Immature natural killer cell (primary cell): ENCODE results near the gene ERCC6. TPM values are rescaled to one million over a fixed set of nuclear protein-coding genes. Genes with fewer than 3 reads are reported as not detected.

Experiments
- DNase-seq, 3 donors: peaks; one replicate each; pipeline ENCODE4 v3.0.0; 2022; ENCODE audit warnings: mixed read lengths in 1 of 3
- H3K27ac Mint-ChIP-seq, 6 donors: one replicate each; pipeline ENCODE4 v1.8.0; 2020; ENCODE audit warnings: mixed read lengths in 6 of 6, mild to moderate bottlenecking in 5 of 6, inconsistent platforms in 4 of 6, moderate library complexity in 3 of 6
- H3K27me3 Mint-ChIP-seq, 3 donors: one replicate each; pipeline ENCODE4 v1.8.0; 2020 to 2021; ENCODE audit warnings: low read depth in 3 of 3, mild to moderate bottlenecking in 3 of 3, mixed read lengths in 3 of 3, moderate library complexity in 3 of 3, inconsistent platforms in 1 of 3
- H3K36me3 Mint-ChIP-seq, 3 donors: one replicate each; pipeline ENCODE4 v1.8.0; 2020; ENCODE audit warnings: mixed read lengths in 3 of 3, inconsistent platforms in 2 of 3, mild to moderate bottlenecking in 2 of 3
- H3K4me1 Mint-ChIP-seq, 2 donors: one replicate each; pipeline ENCODE4 v1.8.0; 2020; ENCODE audit warnings: inconsistent platforms in 2 of 2, mild to moderate bottlenecking in 2 of 2, mixed read lengths in 2 of 2, moderate library complexity in 1 of 2
- H3K4me3 Mint-ChIP-seq, 5 donors: one replicate each; pipeline ENCODE4 v1.8.0; 2020; ENCODE audit warnings: mild to moderate bottlenecking in 5 of 5, mixed read lengths in 5 of 5, inconsistent platforms in 3 of 5, moderate library complexity in 3 of 5
- H3K9me3 Mint-ChIP-seq, 6 donors: one replicate each; pipeline ENCODE4 v1.8.0; 2020; ENCODE audit warnings: mild to moderate bottlenecking in 6 of 6, mixed read lengths in 6 of 6, inconsistent platforms in 4 of 6, moderate library complexity in 3 of 6
- polyA plus RNA-seq, 3 donors: library from polyadenylated mRNA; unstranded; fragments of 300-500 nt; fragmentation: Illumina TruSeq; gene quantifications; one replicate each; pipeline ENCODE4 v1.2.3, GENCODE V29; 2021

The ERCC6 gene
- polyA plus RNA-seq, 3 donors from 2014 or later = 5.2 to 14.6 (median 9.1) TPM

GRCh38 chr10:49564461-49565009 is 25.6 kb upstream of the ERCC6 start:
- DNase-seq = no peak
- H3K36me3 Mint-ChIP-seq = no peaks in the 10 kb centered on the region
- peaks cover 20 to 27% of the 10 kb centered on the region in 2 donors for H3K4me1 Mint-ChIP-seq
- no peak overlapping the region for H3K27ac Mint-ChIP-seq
- H3K27me3 Mint-ChIP-seq = peaks cover 2 to 12% (median 9%) of the 10 kb centered on the region in 3 donors
- H3K4me3 Mint-ChIP-seq = no peak overlapping the region
- H3K9me3 Mint-ChIP-seq = no peaks in the 10 kb centered on the region

GRCh38 chr10:49562893-49563292 is 24.0 kb upstream of the ERCC6 start:
- Mint-ChIP-seq H3K4me1 (peaks cover 6 to 11% of the 10 kb centered on the region in 2 donors), H3K4me3 (no peak overlapping the region), H3K27ac (no peak overlapping the region)

GRCh38 chr10:49560526-49560925 is 21.6 kb upstream of the ERCC6 start:
- Mint-ChIP-seq H3K4me1 (no peaks in the 10 kb centered on the region), H3K9me3 (peaks cover 0 to 4% (median 0%) of the 10 kb centered on the region in 6 donors), H3K27me3 (peaks cover 2 to 9% (median 7%) of the 10 kb centered on the region in 3 donors), H3K4me3 (no peak overlapping the region), H3K27ac (no peak overlapping the region), H3K36me3 (no peaks in the 10 kb centered on the region)
- DNase-seq = no peak

More at GRCh38 chr10:49562893-49563292, 24.0 kb upstream of the ERCC6 start:
- H3K9me3 Mint-ChIP-seq = no peaks in the 10 kb centered on the region
- DNase-seq = no peak
- no peaks in the 10 kb centered on the region for H3K36me3 Mint-ChIP-seq
- H3K27me3 Mint-ChIP-seq = peaks cover 2 to 13% (median 7%) of the 10 kb centered on the region in 3 donors

- H3K9me3 Mint-ChIP-seq = peaks cover 0 to 6% (median 0%) of the 10 kb centered on the region in 6 donors
- peaks cover 2 to 9% (median 9%) of the 10 kb centered on the region in 3 donors for H3K27me3 Mint-ChIP-seq
- H3K36me3 Mint-ChIP-seq = peaks cover 0 to 2% (median 0%) of the 10 kb centered on the region in 3 donors
- no peak overlapping the region for H3K4me3 Mint-ChIP-seq
- no peaks in the 10 kb centered on the region for H3K4me1 Mint-ChIP-seq
- DNase-seq = no peak
- no peak overlapping the region for H3K27ac Mint-ChIP-seq
Measured at GRCh38 chr10:49559476-49559875, 20.6 kb upstream of the ERCC6 start.

- peaks cover 0 to 6% (median 0%) of the 10 kb centered on the region in 6 donors for H3K9me3 Mint-ChIP-seq
- H3K4me3 Mint-ChIP-seq = no peak overlapping the region
- H3K27ac Mint-ChIP-seq = no peak overlapping the region
- peaks cover 0 to 4% (median 0%) of the 10 kb centered on the region in 3 donors for H3K36me3 Mint-ChIP-seq
- peaks cover 2 to 10% (median 9%) of the 10 kb centered on the region in 3 donors for H3K27me3 Mint-ChIP-seq
- no peak for DNase-seq
- H3K4me1 Mint-ChIP-seq = no peaks in the 10 kb centered on the region
Measured at GRCh38 chr10:49558190-49558589, 19.3 kb upstream of the ERCC6 start.

- Mint-ChIP-seq H3K4me3 (no peak overlapping the region), H3K9me3 (peaks cover 0 to 6% (median 0%) of the 10 kb centered on the region in 6 donors), H3K36me3 (peaks cover 0 to 4% (median 0%) of the 10 kb centered on the region in 3 donors), H3K27me3 (peaks cover 4 to 13% (median 9%) of the 10 kb centered on the region in 3 donors), H3K4me1 (no peaks in the 10 kb centered on the region), H3K27ac (no peak overlapping the region)
- no peak for DNase-seq
Measured at GRCh38 chr10:49557681-49558080, 18.8 kb upstream of the ERCC6 start.

- Mint-ChIP-seq H3K27me3 (peaks cover 4 to 13% (median 9%) of the 10 kb centered on the region in 3 donors), H3K36me3 (peaks cover 0 to 4% (median 0%) of the 10 kb centered on the region in 3 donors), H3K27ac (no peak overlapping the region)
Measured at GRCh38 chr10:49556723-49557122, 17.8 kb upstream of the ERCC6 start.

GRCh38 chr10:49552277-49552676 is 13.4 kb upstream of the ERCC6 start:
- DNase-seq = no peak
- peaks cover 0 to 6% (median 0%) of the 10 kb centered on the region in 6 donors for H3K9me3 Mint-ChIP-seq
- peaks cover 0 to 4% (median 0%) of the 10 kb centered on the region in 3 donors for H3K36me3 Mint-ChIP-seq
- no peak overlapping the region for H3K4me3 Mint-ChIP-seq
- no peaks in the 10 kb centered on the region for H3K4me1 Mint-ChIP-seq
- peaks cover 5 to 12% (median 7%) of the 10 kb centered on the region in 3 donors for H3K27me3 Mint-ChIP-seq
- no peak overlapping the region for H3K27ac Mint-ChIP-seq

More at GRCh38 chr10:49556723-49557122, 17.8 kb upstream of the ERCC6 start:
- peaks cover 0 to 6% (median 0%) of the 10 kb centered on the region in 6 donors for H3K9me3 Mint-ChIP-seq
- DNase-seq = no peak
- H3K4me1 Mint-ChIP-seq = no peaks in the 10 kb centered on the region
- H3K4me3 Mint-ChIP-seq = no peak overlapping the region

- Mint-ChIP-seq H3K27me3 (peaks cover 5 to 9% (median 9%) of the 10 kb centered on the region in 3 donors), H3K36me3 (peaks cover 0 to 4% (median 3%) of the 10 kb centered on the region in 3 donors), H3K4me1 (no peaks in the 10 kb centered on the region), H3K4me3 (no peak overlapping the region), H3K27ac (no peak overlapping the region), H3K9me3 (peaks cover 0 to 3% (median 0%) of the 10 kb centered on the region in 6 donors)
- DNase-seq = no peak
Measured at GRCh38 chr10:49550563-49550962, 11.6 kb upstream of the ERCC6 start.

- Mint-ChIP-seq H3K9me3 (peaks cover 0 to 4% (median 0%) of the 10 kb centered on the region in 6 donors), H3K27ac (no peak overlapping the region), H3K36me3 (peaks cover 0 to 4% (median 3%) of the 10 kb centered on the region in 3 donors), H3K4me1 (no peaks in the 10 kb centered on the region), H3K4me3 (no peak overlapping the region), H3K27me3 (peaks cover 5 to 13% (median 9%) of the 10 kb centered on the region in 3 donors)
- DNase-seq = no peak
Measured at GRCh38 chr10:49549640-49550346, 10.9 kb upstream of the ERCC6 start.

- Mint-ChIP-seq H3K27me3 (peaks cover 6 to 16% (median 13%) of the 10 kb centered on the region in 3 donors), H3K27ac (no peak overlapping the region), H3K36me3 (peaks cover 0 to 3% (median 0%) of the 10 kb centered on the region in 3 donors), H3K9me3 (peaks cover 0 to 5% (median 0%) of the 10 kb centered on the region in 6 donors), H3K4me1 (peaks cover 12 to 13% of the 10 kb centered on the region in 2 donors), H3K4me3 (no peak overlapping the region)
- DNase-seq = no peak
Measured at GRCh38 chr10:49543604-49544003, 4.7 kb upstream of the ERCC6 start.

GRCh38 chr10:49542353-49542752 is 3.4 kb upstream of the ERCC6 start:
- no peak overlapping the region for H3K27ac Mint-ChIP-seq
- peaks cover 0 to 5% (median 0%) of the 10 kb centered on the region in 6 donors for H3K9me3 Mint-ChIP-seq
- H3K36me3 Mint-ChIP-seq = peaks cover 0 to 3% (median 0%) of the 10 kb centered on the region in 3 donors
- peaks cover 6 to 16% (median 11%) of the 10 kb centered on the region in 3 donors for H3K27me3 Mint-ChIP-seq
- no peak for DNase-seq
- no peak overlapping the region for H3K4me3 Mint-ChIP-seq
- peaks cover 21 to 25% of the 10 kb centered on the region in 2 donors for H3K4me1 Mint-ChIP-seq

GRCh38 chr10:49541762-49542161 is 2.8 kb upstream of the ERCC6 start:
- no peak overlapping the region for H3K4me3 Mint-ChIP-seq
- H3K27ac Mint-ChIP-seq = no peak overlapping the region

More at GRCh38 chr10:49541762-49542161, 2.8 kb upstream of the ERCC6 start:
- H3K36me3 Mint-ChIP-seq = peaks cover 0 to 3% (median under 1%) of the 10 kb centered on the region in 3 donors
- peaks cover 6 to 16% (median 11%) of the 10 kb centered on the region in 3 donors for H3K27me3 Mint-ChIP-seq
- H3K4me1 Mint-ChIP-seq = peaks cover 22 to 30% of the 10 kb centered on the region in 2 donors
- no peak for DNase-seq
- peaks cover 0 to 5% (median 0%) of the 10 kb centered on the region in 6 donors for H3K9me3 Mint-ChIP-seq
